Activated CD4-positive, alpha-beta T cell treated with anti-CD3 and anti-CD28 coated beads, Interleukin-2, amount 10 ng/mL, durations not matched to agents 24 days and 14 days (primary cell): Measurements from ENCODE around the gene ADGRG1. TPM values are rescaled to one million over a fixed set of nuclear protein-coding genes. Genes with fewer than 3 reads are reported as not detected.
A peak's percentile ranks its signal among the peaks of the same experiment; 100 is the strongest.

Experiments used
- DNase-seq: peaks from one replicate; pipeline ENCODE4 v3.0.0; 2022
- H3K27ac Mint-ChIP-seq: one replicate; pipeline ENCODE4 v1.8.0; 2022; ENCODE audit warnings: mild to moderate bottlenecking, mixed read lengths
- H3K27me3 Mint-ChIP-seq: one replicate; pipeline ENCODE4 v1.8.0; 2022; ENCODE audit warnings: mixed read lengths
- H3K36me3 Mint-ChIP-seq: one replicate; pipeline ENCODE4 v1.8.0; 2022; ENCODE audit warnings: low read depth, mild to moderate bottlenecking, mixed read lengths
- H3K4me1 Mint-ChIP-seq: one replicate; pipeline ENCODE4 v1.8.0; 2021; ENCODE audit warnings: mixed read lengths
- H3K4me3 Mint-ChIP-seq: one replicate; pipeline ENCODE4 v1.8.0; 2022; ENCODE audit warnings: mild to moderate bottlenecking, moderate library complexity, mixed read lengths
- H3K9me3 Mint-ChIP-seq: one replicate; pipeline ENCODE4 v1.8.0; 2021; ENCODE audit warnings: mixed read lengths
- intact Hi-C: fragments of 100-400 bp; cut with micrococcal nuclease; formaldehyde crosslinking; loops from one replicate; pipeline ENCODE4 v1.15.1; 2023
- total RNA-seq: library from RNA; stranded (reverse); gene quantifications from 2 replicates; pipeline ENCODE4 v1.2.3, GENCODE V29; 2022

The ADGRG1 gene
- total RNA-seq, 1 donor from 2014 or later, result 4.8 TPM

GRCh38 chr16:57683636-57684545 is 55.5 kb downstream of the ADGRG1 start:
- intact Hi-C loops, result no loop called here
- Mint-ChIP-seq H3K4me1 (peaks cover 6% of the 10 kb centered on the region), H3K4me3 (no peak overlapping the region), H3K27ac (no peak overlapping the region), H3K27me3 (peaks cover 3% of the 10 kb centered on the region), H3K36me3 (no peaks in the 10 kb centered on the region), H3K9me3 (no peaks in the 10 kb centered on the region)
- no peak for DNase-seq

DNA sequence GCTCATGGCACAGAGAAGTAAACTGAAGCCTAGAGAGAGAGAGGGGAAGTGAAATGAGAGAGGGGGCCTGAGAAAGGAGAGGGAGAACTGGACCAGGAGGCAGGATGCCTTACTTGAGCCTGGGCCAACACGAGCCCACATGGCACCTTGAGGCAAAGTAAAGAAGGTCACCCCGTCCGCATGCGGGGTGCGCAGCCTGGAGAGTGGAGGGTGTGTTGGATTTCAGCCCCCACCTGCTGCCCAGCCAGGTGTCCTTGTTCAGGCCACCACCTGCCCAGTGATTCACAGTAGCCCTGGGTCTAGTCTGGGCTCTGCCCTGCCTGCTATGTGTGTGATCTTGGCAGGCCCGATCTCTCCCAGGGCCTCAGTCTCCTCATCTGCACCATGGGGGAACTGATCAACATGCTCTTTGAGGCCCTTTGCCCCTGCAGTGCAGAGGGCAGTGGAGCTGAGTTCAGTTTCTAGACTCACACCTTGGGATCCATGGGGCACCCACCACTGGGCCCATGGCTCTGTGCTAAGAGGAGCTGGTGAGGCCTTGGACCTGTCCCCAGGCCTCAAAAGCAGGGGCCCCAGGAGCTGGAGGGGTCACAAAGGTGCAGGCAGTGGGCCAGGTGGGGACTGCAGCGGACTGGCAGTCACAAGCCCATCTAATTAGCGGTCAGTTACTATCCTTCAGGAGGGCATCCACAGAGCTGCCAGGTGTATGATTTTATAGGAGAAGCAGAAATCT is 56.4 kb downstream of the ADGRG1 start:
- Mint-ChIP-seq H3K4me3 (no peak overlapping the region), H3K36me3 (no peaks in the 10 kb centered on the region), H3K27ac (no peak overlapping the region), H3K9me3 (no peaks in the 10 kb centered on the region), H3K27me3 (peaks cover 3% of the 10 kb centered on the region), H3K4me1 (peaks cover 14% of the 10 kb centered on the region)
- intact Hi-C loops, result no loop called here
- no peak for DNase-seq

DNA sequence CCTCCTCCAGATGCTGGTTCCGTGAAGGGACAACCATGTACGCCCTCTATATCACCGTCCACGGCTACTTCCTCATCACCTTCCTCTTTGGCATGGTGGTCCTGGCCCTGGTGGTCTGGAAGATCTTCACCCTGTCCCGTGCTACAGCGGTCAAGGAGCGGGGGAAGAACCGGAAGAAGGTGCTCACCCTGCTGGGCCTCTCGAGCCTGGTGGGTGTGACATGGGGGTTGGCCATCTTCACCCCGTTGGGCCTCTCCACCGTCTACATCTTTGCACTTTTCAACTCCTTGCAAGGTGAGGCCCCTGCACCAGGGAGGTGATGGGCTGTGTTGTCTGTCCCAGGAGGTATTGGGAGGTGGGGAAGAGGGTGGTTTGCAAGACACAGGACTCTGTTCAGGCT is 57.2 kb downstream of the ADGRG1 start:
- Mint-ChIP-seq H3K9me3 (no peaks in the 10 kb centered on the region), H3K36me3 (no peaks in the 10 kb centered on the region), H3K4me1 (peaks cover 22% of the 10 kb centered on the region), H3K27me3 (peaks cover 1% of the 10 kb centered on the region), H3K4me3 (no peak overlapping the region), H3K27ac (no peak overlapping the region)
- intact Hi-C loops, result no loop called here
- DNase-seq, result no peak

DNA sequence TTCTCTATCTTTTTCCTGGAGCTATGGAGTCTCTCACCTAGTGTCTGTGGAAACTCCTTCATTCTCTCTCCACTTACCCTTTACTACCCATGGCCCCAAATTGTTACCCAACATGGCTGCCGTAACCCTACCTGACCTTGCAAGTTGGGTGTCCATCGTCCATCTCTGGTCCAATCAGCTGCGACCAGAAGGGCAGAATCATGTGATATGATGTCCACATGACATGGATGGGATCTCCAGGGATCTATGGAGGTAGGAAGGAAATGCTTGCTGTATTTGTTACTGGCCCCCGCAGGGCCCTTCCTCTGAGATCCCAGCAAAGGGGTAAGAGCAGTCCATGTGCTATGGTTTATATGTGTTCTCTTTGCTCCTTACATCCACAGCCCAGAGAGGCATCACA is 58.1 kb downstream of the ADGRG1 start:
- Mint-ChIP-seq H3K27me3 (peaks cover 1% of the 10 kb centered on the region), H3K27ac (no peak overlapping the region), H3K4me3 (no peak overlapping the region)

GRCh38 chr16:57687363-57687929 is 59.0 kb downstream of the ADGRG1 start:
- no peak overlapping the region for H3K4me3 Mint-ChIP-seq
- DNase-seq, result no peak
- H3K27me3 Mint-ChIP-seq, result peaks cover 5% of the 10 kb centered on the region
- no peaks in the 10 kb centered on the region for H3K36me3 Mint-ChIP-seq
- intact Hi-C loops, result no loop called here
- peaks cover 27% of the 10 kb centered on the region for H3K4me1 Mint-ChIP-seq
- no peak overlapping the region for H3K27ac Mint-ChIP-seq
- no peaks in the 10 kb centered on the region for H3K9me3 Mint-ChIP-seq

More for the DNA sequence above, 58.1 kb downstream of the ADGRG1 start:
- no peaks in the 10 kb centered on the region for H3K36me3 Mint-ChIP-seq
- DNase-seq, result no peak
- H3K9me3 Mint-ChIP-seq, result no peaks in the 10 kb centered on the region
- peaks cover 27% of the 10 kb centered on the region for H3K4me1 Mint-ChIP-seq
- intact Hi-C loops, result no loop called here

- DNase-seq, result no peak
- intact Hi-C loops, result no loop called here
- Mint-ChIP-seq H3K36me3 (no peaks in the 10 kb centered on the region), H3K9me3 (no peaks in the 10 kb centered on the region), H3K27ac (peak overlapping the region; percentile 79), H3K27me3 (peaks cover 9% of the 10 kb centered on the region), H3K4me3 (no peak overlapping the region), H3K4me1 (peaks cover 27% of the 10 kb centered on the region)
Observed at GRCh38 chr16:57688487-57688986, 60.1 kb downstream of the ADGRG1 start.

GRCh38 chr16:57688987-57689761 is 60.7 kb downstream of the ADGRG1 start:
- Mint-ChIP-seq H3K4me1 (peaks cover 27% of the 10 kb centered on the region), H3K36me3 (no peaks in the 10 kb centered on the region), H3K4me3 (peak overlapping the region; percentile 63), H3K9me3 (no peaks in the 10 kb centered on the region), H3K27me3 (peaks cover 9% of the 10 kb centered on the region), H3K27ac (peak overlapping the region; percentile 79)
- no peak for DNase-seq
- intact Hi-C loops, result no loop called here

DNA sequence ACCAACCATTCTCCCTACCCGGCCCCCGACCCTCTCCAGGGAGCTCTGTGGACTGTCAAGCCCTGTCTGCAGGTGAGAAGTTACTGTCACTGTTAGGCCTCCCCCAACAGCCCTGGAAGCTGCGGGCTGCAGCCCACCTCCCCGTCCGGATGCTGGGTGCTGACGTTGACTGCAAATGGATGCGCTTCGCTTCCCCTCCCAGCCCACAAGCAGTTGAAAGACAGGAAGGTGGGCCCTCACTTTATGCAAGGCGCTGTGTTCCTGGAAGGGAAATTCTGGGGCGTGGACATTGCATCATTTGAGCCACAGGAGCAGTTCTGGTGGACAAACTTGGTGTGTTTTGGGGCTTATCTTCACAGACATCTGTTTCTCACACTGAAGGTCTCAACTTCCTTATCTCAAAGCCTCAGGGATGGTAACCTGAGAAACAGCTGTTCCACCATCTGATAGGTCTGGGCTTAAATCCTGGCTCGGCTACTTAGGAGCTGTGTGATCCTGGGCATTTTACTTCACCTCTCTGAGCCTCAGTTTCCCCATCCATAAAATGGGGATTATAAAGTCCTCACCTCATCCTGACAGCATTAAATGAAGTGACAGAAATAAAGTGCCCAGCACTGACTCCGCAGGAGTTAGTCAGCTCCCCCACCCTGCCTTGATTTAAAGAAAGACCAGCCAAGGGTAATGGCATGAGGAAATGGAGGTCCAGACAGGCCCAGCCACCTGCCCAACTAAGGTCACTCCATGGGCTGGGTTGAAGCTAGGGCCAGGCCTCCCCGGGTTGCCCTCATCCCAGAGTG is 61.5 kb downstream of the ADGRG1 start:
- intact Hi-C loops, result no loop called here
- Mint-ChIP-seq H3K4me3 (peak overlapping the region; percentile 63), H3K36me3 (no peaks in the 10 kb centered on the region), H3K27ac (peak overlapping the region; percentile 79), H3K4me1 (peaks cover 33% of the 10 kb centered on the region), H3K9me3 (no peaks in the 10 kb centered on the region), H3K27me3 (peaks cover 9% of the 10 kb centered on the region)
- peak; percentile 87 for DNase-seq

DNA sequence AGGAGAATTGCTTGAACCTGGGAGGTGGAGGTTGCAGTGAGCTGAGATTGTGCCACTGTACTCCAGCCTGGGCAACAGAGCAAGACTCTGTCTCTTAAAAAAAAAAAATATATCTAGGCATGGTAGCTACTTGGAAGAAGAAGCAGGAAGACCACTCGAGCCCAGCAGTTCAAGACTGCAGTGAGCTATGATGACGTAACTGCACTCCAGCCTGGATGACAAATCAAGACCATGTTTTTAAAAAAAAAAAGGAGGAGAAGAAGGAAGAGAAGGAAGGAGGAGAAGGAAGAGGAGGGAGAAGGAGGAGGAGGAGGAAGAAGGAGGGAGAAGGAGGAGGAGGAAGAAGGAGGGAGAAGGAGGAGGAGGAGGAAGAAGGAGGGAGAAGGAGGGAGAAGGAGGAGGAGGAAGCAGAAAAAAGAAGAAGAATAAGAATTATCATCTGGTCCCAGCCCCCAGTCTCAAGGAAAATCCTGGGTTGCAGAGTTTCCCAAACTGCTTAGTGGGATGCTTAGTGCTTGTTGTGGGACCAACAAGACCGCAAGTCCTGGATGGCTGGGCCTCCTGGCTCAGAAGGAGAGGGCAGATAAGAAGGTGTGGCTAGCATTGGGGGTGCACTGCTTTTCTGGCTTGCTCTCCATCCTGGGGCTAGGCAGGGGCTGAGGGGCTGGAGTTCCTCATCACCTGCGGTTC is 62.5 kb downstream of the ADGRG1 start:
- Mint-ChIP-seq H3K9me3 (no peaks in the 10 kb centered on the region), H3K27me3 (peaks cover 9% of the 10 kb centered on the region), H3K27ac (no peak overlapping the region), H3K4me1 (peaks cover 35% of the 10 kb centered on the region), H3K36me3 (no peaks in the 10 kb centered on the region), H3K4me3 (peak overlapping the region; percentile 0)
- DNase-seq, result no peak
- intact Hi-C loops, result no loop called here

GRCh38 chr16:57692636-57693035 is 64.2 kb downstream of the ADGRG1 start:
- Mint-ChIP-seq H3K27me3 (peaks cover 8% of the 10 kb centered on the region), H3K9me3 (no peaks in the 10 kb centered on the region), H3K27ac (no peak overlapping the region), H3K4me3 (no peak overlapping the region), H3K4me1 (peaks cover 35% of the 10 kb centered on the region), H3K36me3 (no peaks in the 10 kb centered on the region)
- intact Hi-C loops, result no loop called here
- no peak for DNase-seq

DNA sequence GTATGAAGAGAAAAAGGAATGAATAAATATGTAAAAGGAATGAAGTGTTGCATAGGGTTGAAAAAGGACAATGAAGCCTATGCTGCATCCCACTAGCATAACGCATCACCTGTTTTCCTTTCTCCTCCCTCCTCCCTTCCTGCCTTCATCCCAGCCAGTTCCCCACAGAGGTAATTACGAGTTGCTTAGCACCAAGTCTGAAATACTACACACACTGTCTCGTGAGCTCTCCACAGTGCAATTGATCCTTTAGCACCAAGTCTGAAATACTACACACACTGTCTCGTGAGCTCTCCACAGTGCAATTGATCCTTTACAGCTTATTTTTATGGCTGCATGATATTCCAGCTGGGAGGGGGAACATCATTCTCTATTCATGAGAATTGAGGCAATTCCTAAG is 65.1 kb downstream of the ADGRG1 start:
- Mint-ChIP-seq H3K4me3 (no peak overlapping the region), H3K9me3 (no peaks in the 10 kb centered on the region), H3K36me3 (no peaks in the 10 kb centered on the region), H3K27me3 (peaks cover 8% of the 10 kb centered on the region), H3K27ac (no peak overlapping the region), H3K4me1 (peaks cover 32% of the 10 kb centered on the region)
- no peak for DNase-seq
- intact Hi-C loops, result no loop called here

- Mint-ChIP-seq H3K36me3 (no peaks in the 10 kb centered on the region), H3K27ac (no peak overlapping the region), H3K27me3 (peaks cover 8% of the 10 kb centered on the region), H3K4me3 (no peak overlapping the region), H3K4me1 (peaks cover 27% of the 10 kb centered on the region), H3K9me3 (no peaks in the 10 kb centered on the region)
- intact Hi-C loops, result no loop called here
- no peak for DNase-seq
Observed at GRCh38 chr16:57694231-57694724, 65.8 kb downstream of the ADGRG1 start.
